Right atrium auricular region (tissue), 2 donors: Measurements from ENCODE around the gene RRM1. TPM values are rescaled to one million over a fixed set of nuclear protein-coding genes. Genes with fewer than 3 reads are reported as not detected.

Source experiments
- DNase-seq: peaks from one replicate; pipeline ENCODE4 v3.0.0-alpha.2; 2019; ENCODE audit warnings: low spot score
- H3K27ac ChIP-seq, 2 donors: fragments of 200-600 bp; sonication (generic); 1 replicate in 1 of 2; 2 replicates in 1 of 2; pipeline ENCODE4 v1.5.1; 2016 to 2019
- H3K27me3 ChIP-seq, 2 donors: fragments of 200-600 bp; sonication (generic); one replicate each; pipeline versions ENCODE4 v1.5.1 to v1.6.0; 2017 to 2019
- H3K36me3 ChIP-seq: fragments of 200-600 bp; sonication (generic); one replicate; pipeline ENCODE4 v1.5.1; 2016
- H3K4me1 ChIP-seq, 2 donors: fragments of 200-600 bp; sonication (generic); one replicate each; pipeline versions ENCODE4 v1.5.1 to v1.6.0; 2017 to 2019
- H3K4me3 ChIP-seq, 2 donors: fragments of 200-600 bp; sonication (generic); 1 replicate in 1 of 2; 2 replicates in 1 of 2; pipeline ENCODE4 v1.5.1; 2017 to 2019; ENCODE audit warnings: mild to moderate bottlenecking in 1 of 2, moderate library complexity in 1 of 2
- H3K9me3 ChIP-seq, 2 donors: fragments of 200-600 bp; sonication (generic); one replicate each; pipeline ENCODE4 v1.5.1; 2019
- total RNA-seq, 2 donors: library from RNA; depleted of rRNA; stranded (reverse); fragments of >200 nt; gene quantifications; one replicate each; pipeline ENCODE4 v1.1.0, GENCODE V29; 2016
- TF ChIP-seq, protein P1 (sequence below), 2 donors: fragments of 200-600 bp; sonication (generic); IDR thresholded peaks; one replicate each; pipeline ENCODE4 v1.5.1; 2019; ENCODE audit warnings: antibody characterized with exemption in 2 of 2

Gene RRM1
- total RNA-seq, 2 donors from 2014 or later: 18.3 to 26.7 TPM

DNA sequence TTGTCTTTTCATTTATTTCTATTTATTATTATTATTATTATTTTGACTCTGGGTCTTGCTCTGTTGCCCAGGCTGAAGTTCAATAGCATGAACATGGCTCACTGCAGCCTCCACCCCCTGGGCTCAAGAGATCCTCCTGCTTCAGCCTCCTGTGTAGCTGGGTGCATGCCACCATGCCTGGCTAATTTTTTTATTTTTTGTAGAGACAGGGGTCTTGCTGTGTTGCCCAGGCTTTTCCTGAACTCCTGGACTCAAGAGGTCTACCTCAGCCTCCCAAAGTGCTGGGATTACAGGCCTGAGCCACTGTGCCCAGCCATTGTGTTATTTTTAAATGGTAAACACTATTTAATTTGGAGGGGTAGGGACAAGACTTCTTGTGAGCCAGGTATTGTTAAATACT is 23.3 kb upstream of the RRM1 start:
- Histone ChIP-seq H3K4me3 (no peak overlapping the region), H3K9me3 (no peaks in the 10 kb centered on the region), H3K27me3 (no peaks in the 10 kb centered on the region), H3K27ac (no peak overlapping the region), H3K4me1 (peaks cover 0 to 6% of the 10 kb centered on the region in 2 donors), H3K36me3 (no peaks in the 10 kb centered on the region)
- DNase-seq: no peak
- TF ChIP-seq, protein P1, sequence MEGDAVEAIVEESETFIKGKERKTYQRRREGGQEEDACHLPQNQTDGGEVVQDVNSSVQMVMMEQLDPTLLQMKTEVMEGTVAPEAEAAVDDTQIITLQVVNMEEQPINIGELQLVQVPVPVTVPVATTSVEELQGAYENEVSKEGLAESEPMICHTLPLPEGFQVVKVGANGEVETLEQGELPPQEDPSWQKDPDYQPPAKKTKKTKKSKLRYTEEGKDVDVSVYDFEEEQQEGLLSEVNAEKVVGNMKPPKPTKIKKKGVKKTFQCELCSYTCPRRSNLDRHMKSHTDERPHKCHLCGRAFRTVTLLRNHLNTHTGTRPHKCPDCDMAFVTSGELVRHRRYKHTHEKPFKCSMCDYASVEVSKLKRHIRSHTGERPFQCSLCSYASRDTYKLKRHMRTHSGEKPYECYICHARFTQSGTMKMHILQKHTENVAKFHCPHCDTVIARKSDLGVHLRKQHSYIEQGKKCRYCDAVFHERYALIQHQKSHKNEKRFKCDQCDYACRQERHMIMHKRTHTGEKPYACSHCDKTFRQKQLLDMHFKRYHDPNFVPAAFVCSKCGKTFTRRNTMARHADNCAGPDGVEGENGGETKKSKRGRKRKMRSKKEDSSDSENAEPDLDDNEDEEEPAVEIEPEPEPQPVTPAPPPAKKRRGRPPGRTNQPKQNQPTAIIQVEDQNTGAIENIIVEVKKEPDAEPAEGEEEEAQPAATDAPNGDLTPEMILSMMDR (IDR thresholded peaks at IDR 0.05): no peak

DNA sequence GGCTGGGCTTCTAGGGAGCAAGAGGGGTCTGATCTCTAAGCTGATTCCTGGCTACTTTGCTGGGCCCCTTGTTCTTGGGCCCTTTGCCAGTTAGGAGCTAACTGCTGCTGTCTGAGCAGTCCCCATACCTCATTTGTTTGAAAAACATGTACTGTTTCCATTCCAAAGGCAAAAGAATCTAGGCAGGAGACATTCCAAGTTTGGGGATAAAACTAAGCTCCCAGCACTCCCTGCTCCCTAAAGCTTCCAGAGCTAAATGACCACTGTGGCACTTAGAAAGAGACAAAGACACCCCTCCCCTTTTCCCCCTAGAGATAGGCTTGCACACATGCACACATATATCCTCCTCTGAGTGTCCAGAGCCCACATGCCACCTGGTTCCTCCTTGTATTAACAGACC is 22.7 kb upstream of the RRM1 start:
- TF ChIP-seq, protein P1 (IDR thresholded peaks at IDR 0.05): no peak
- H3K4me3 ChIP-seq: no peak overlapping the region
- no peak for DNase-seq
- H3K36me3 ChIP-seq: no peaks in the 10 kb centered on the region
- no peaks in the 10 kb centered on the region for H3K9me3 ChIP-seq
- H3K27me3 ChIP-seq: no peaks in the 10 kb centered on the region
- peaks cover 0 to 4% of the 10 kb centered on the region in 2 donors for H3K4me1 ChIP-seq
- no peak overlapping the region for H3K27ac ChIP-seq

DNA sequence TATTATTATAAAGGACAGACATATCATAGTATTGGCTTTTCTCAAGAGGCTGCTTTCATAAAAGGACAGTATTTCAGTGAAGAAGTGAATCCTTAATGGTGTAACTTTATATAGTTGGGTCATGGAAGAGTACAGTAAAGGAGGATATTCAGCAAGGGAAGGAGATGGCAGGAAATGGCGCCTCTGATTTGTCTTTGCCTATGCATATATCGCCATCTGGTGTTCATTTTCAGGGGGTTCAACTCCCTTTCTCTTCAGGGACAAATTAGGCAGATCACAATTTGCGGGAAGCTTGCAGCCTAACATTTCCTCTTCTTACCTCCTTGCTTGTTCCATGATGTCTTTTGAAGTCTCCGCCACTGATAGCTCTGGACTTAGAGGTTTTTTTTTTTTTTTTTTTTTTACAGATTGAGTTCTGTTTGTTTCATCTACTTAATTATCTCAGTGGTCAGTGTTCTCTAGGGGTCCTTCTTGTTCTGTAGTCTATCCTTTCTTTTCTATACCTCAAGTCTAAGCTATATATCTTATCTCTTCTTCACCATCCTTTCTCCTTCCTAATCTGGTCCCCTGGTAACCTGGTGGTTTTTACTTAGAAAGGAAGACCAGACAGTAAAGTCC is 21.8 kb upstream of the RRM1 start:
- Histone ChIP-seq H3K27ac (no peak overlapping the region), H3K4me1 (peaks cover 0 to 4% of the 10 kb centered on the region in 2 donors), H3K4me3 (no peak overlapping the region), H3K9me3 (no peaks in the 10 kb centered on the region), H3K36me3 (no peaks in the 10 kb centered on the region), H3K27me3 (no peaks in the 10 kb centered on the region)
- DNase-seq: peak; percentile 75
- TF ChIP-seq, protein P1 (IDR thresholded peaks at IDR 0.05): peak; percentile 58 to 83

- Histone ChIP-seq H3K9me3 (no peaks in the 10 kb centered on the region), H3K27me3 (no peaks in the 10 kb centered on the region), H3K27ac (no peak overlapping the region), H3K36me3 (no peaks in the 10 kb centered on the region), H3K4me3 (no peak overlapping the region), H3K4me1 (peaks cover 0 to 4% of the 10 kb centered on the region in 2 donors)
- TF ChIP-seq, protein P1 (IDR thresholded peaks at IDR 0.05): no peak
- no peak for DNase-seq
Observed at GRCh38 chr11:4074266-4074665, 20.3 kb upstream of the RRM1 start.

DNA sequence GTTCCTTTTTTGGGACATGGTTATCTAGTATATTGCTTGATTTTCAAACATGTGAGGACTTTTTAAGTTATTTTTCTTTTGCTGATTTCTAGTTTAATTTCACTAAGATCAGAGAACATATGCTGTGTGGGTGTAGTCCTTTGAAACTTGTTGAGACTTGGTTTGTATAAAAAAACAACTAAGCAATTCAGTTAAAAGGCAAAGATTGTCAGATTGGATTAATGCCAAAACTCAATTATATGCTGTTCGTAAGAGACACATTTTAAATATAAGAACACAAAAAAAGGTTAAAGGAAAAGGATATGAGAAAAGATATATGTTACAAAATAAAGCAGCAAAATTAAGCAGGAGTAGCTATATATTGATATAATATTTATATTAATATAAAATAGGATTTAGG is 17.8 kb upstream of the RRM1 start:
- Histone ChIP-seq H3K9me3 (no peaks in the 10 kb centered on the region), H3K4me3 (no peak overlapping the region), H3K36me3 (no peaks in the 10 kb centered on the region), H3K27me3 (no peaks in the 10 kb centered on the region), H3K27ac (no peak overlapping the region), H3K4me1 (peaks cover 0 to 4% of the 10 kb centered on the region in 2 donors)
- TF ChIP-seq, protein P1 (IDR thresholded peaks at IDR 0.05): no peak
- DNase-seq: no peak

DNA sequence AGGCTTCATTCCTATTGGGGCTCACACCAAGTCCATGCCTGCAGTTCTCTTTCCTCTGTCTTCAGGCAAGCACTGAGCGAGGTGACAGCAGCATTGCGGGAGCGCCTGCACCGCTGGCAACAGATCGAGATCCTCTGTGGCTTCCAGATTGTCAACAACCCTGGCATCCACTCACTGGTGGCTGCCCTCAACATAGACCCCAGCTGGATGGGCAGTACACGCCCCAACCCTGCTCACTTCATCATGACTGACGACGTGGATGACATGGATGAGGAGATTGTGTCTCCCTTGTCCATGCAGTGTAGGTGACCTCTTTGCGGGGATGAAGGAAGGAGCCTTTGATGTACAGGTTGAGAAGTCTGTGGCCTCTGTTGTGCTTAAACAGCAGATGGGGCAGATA is 11.4 kb upstream of the RRM1 start:
- H3K9me3 ChIP-seq: no peaks in the 10 kb centered on the region
- H3K36me3 ChIP-seq: peaks cover 33% of the 10 kb centered on the region
- H3K27me3 ChIP-seq: no peaks in the 10 kb centered on the region
- no peak overlapping the region for H3K4me3 ChIP-seq
- TF ChIP-seq, protein P1 (IDR thresholded peaks at IDR 0.05): no peak
- DNase-seq: no peak
- no peaks in the 10 kb centered on the region for H3K4me1 ChIP-seq
- no peak overlapping the region for H3K27ac ChIP-seq
